ENCODE data around the gene SENP5. TPM values are rescaled to one million over a fixed set of nuclear protein-coding genes. Genes with fewer than 3 reads are reported as not detected.

The SENP5 gene
- total RNA-seq, 1 donor from 2014 or later: 38.1 TPM

- no peaks in the 10 kb centered on the region for H3K9me3 Mint-ChIP-seq (ENCODE audit: unreplicated experiment)
- H3K27ac Mint-ChIP-seq (ENCODE audit: unreplicated experiment): no peak overlapping the region
- no peak for DNase-seq (ENCODE audit: low spot score)
- H3K4me3 Mint-ChIP-seq (ENCODE audit: unreplicated experiment): no peak overlapping the region
- peaks cover 10% of the 10 kb centered on the region for H3K4me1 Mint-ChIP-seq (ENCODE audit: unreplicated experiment)
- H3K36me3 Mint-ChIP-seq (ENCODE audit: low read depth, unreplicated experiment): peaks cover 23% of the 10 kb centered on the region
- peaks cover 26% of the 10 kb centered on the region for H3K27me3 Mint-ChIP-seq (ENCODE audit: unreplicated experiment)
- TF ChIP-seq CTCF (IDR thresholded peaks at IDR 0.05; ENCODE audit: unreplicated experiment): no peak
Observed at GRCh38 chr3:196966526-196967401, 99.0 kb downstream of the SENP5 start.

GRCh38 chr3:196967412-196968232 lies 99.9 kb downstream of the SENP5 start:
- H3K4me3 Mint-ChIP-seq (ENCODE audit: unreplicated experiment): peak overlapping the region; percentile 80
- H3K36me3 Mint-ChIP-seq (ENCODE audit: low read depth, unreplicated experiment): peaks cover 23% of the 10 kb centered on the region
- H3K27me3 Mint-ChIP-seq (ENCODE audit: unreplicated experiment): peaks cover 26% of the 10 kb centered on the region
- no peak for DNase-seq (ENCODE audit: low spot score)
- H3K9me3 Mint-ChIP-seq (ENCODE audit: unreplicated experiment): no peaks in the 10 kb centered on the region
- H3K27ac Mint-ChIP-seq (ENCODE audit: unreplicated experiment): no peak overlapping the region
- TF ChIP-seq CTCF (IDR thresholded peaks at IDR 0.05; ENCODE audit: unreplicated experiment): no peak
- H3K4me1 Mint-ChIP-seq (ENCODE audit: unreplicated experiment): peaks cover 7% of the 10 kb centered on the region

GRCh38 chr3:196968233-196969133 lies 100.8 kb downstream of the SENP5 start, which contains the start of gene PIGZ:
PIGZ (minus strand) TSS chr3:196968833; CDS start chr3:196952031, 16,802 bp downstream.
- Mint-ChIP-seq H3K4me3 (ENCODE audit: unreplicated experiment) (peak within 1 kb of the TSS; percentile 80), H3K4me1 (ENCODE audit: unreplicated experiment) (peaks cover 3% of the 10 kb centered on the region), H3K27ac (ENCODE audit: unreplicated experiment) (no peak within 1 kb of the TSS), H3K27me3 (ENCODE audit: unreplicated experiment) (peaks cover 26% of the 10 kb centered on the region), H3K9me3 (ENCODE audit: unreplicated experiment) (no peaks in the 10 kb centered on the region), H3K36me3 (ENCODE audit: low read depth, unreplicated experiment) (peaks cover 23% of the 10 kb centered on the region)
- peak; percentile 47 for DNase-seq (ENCODE audit: low spot score)
- no peak for TF ChIP-seq CTCF (IDR thresholded peaks at IDR 0.05; ENCODE audit: unreplicated experiment)

GRCh38 chr3:196969134-196969659 lies 101.5 kb downstream of the SENP5 start:
- DNase-seq (ENCODE audit: low spot score): peak; percentile 39
- H3K4me3 Mint-ChIP-seq (ENCODE audit: unreplicated experiment): no peak overlapping the region
- H3K9me3 Mint-ChIP-seq (ENCODE audit: unreplicated experiment): no peaks in the 10 kb centered on the region
- peaks cover 26% of the 10 kb centered on the region for H3K27me3 Mint-ChIP-seq (ENCODE audit: unreplicated experiment)
- TF ChIP-seq CTCF (IDR thresholded peaks at IDR 0.05; ENCODE audit: unreplicated experiment): no peak
- peaks cover 23% of the 10 kb centered on the region for H3K36me3 Mint-ChIP-seq (ENCODE audit: low read depth, unreplicated experiment)
- peaks cover 3% of the 10 kb centered on the region for H3K4me1 Mint-ChIP-seq (ENCODE audit: unreplicated experiment)
- no peak overlapping the region for H3K27ac Mint-ChIP-seq (ENCODE audit: unreplicated experiment)

All from endothelial cell (in vitro differentiated cells).